ENCODE data around the gene TOMT. TPM values are rescaled to one million over a fixed set of nuclear protein-coding genes. Genes with fewer than 3 reads are reported as not detected.
A peak's percentile ranks its signal among the peaks of the same experiment; 100 is the strongest.

The TOMT gene
- total RNA-seq, 4 donors from 2014 or later, result not detected

DNA sequence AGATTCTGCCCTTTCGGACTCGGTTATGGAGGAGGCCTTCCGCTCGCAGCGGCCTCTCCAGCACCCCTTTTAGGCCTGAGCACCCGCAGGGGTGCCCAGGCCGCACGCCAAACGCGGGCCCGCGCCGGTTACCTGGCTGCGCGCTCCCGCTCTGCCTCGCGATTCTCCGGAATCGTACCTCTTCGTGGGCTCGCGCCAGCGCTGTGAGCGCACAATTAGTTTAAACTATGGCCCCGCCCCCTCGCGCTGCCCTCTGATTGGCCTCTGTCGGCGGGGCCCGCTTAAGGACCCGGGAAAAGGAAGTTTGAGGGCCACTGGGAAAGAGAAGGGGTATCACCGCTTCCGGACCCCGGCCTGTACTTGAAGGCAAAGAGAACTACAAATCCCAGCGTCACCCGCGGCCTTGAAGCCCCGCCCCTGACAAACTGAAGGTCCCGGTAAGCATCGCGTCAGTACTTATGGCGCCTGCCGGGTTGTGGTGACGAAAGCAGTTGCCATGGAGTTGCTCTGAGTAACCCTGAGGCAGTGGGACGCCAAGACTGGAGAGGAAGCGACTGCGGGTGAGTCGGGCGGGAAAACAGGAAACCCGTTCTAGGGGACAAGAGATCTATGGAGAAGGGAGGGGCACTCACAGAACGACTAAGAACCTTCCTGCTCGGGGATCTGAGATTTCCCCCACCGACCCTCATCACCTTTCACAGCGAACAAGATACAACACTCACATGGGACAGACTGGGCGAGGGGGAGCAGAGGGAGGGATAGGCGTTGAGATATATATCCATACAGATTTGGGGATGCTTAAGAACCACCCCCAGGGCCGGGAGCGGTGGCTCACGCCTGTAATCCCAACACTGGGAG lies 25.2 kb upstream of the TOMT start, which contains the start of the genes LRRC51 and NUMA1:
Gene LRRC51, plus strand, starts transcription at position 525 of the 858 bp plus-strand sequence. CDS start 8,234 bp downstream, outside the sequence.
Gene NUMA1, minus strand, starts transcription at position 217 of the 858 bp plus-strand sequence. CDS start 44,599 bp downstream, outside the sequence.
- peak; percentile 96 for ATAC-seq
- WGBS, 2 donors (ENCODE audit: low coverage in 1 of 2), result 0% methylated on average over 2 to 7 of the region's 60 CpGs

GRCh38 chr11:72081184-72081644 lies 24.5 kb upstream of the TOMT start:
- TF ChIP-seq POLR2A (IDR thresholded peaks at IDR 0.05), result no peak
- TF ChIP-seq POLR2AphosphoS5 (IDR thresholded peaks at IDR 0.05), result no peak
- TF ChIP-seq CTCF (IDR thresholded peaks at IDR 0.05), result no peak
- no peak for TF ChIP-seq EP300 (IDR thresholded peaks at IDR 0.05)
- 50 to 63% methylated on average over 6 to 21 of the region's 21 CpGs for WGBS, 2 donors (ENCODE audit: low coverage in 1 of 2)
- ATAC-seq, result no peak

More for the DNA sequence above, 25.2 kb upstream of the TOMT start, which contains the start of the genes LRRC51 and NUMA1:
- Histone ChIP-seq H3K4me3 (peak within 1 kb of the TSS; percentile 54 to 79), H3K36me3 (no peaks in the 10 kb centered on the region), H3K27ac (peak within 1 kb of the TSS; percentile 75 to 97 (median 94)), H3K27me3 (no peaks in the 10 kb centered on the region), H3K4me1 (peaks cover 0 to 37% (median 0%) of the 10 kb centered on the region in 3 donors), H3K9me3 (no peaks in the 10 kb centered on the region)
- TF ChIP-seq POLR2A (IDR thresholded peaks at IDR 0.05), result peak; percentile 61 to 65
- TF ChIP-seq CTCF (IDR thresholded peaks at IDR 0.05), result no peak
- TF ChIP-seq POLR2AphosphoS5 (IDR thresholded peaks at IDR 0.05), result peak; percentile 78
- no peak for TF ChIP-seq EP300 (IDR thresholded peaks at IDR 0.05)

DNA sequence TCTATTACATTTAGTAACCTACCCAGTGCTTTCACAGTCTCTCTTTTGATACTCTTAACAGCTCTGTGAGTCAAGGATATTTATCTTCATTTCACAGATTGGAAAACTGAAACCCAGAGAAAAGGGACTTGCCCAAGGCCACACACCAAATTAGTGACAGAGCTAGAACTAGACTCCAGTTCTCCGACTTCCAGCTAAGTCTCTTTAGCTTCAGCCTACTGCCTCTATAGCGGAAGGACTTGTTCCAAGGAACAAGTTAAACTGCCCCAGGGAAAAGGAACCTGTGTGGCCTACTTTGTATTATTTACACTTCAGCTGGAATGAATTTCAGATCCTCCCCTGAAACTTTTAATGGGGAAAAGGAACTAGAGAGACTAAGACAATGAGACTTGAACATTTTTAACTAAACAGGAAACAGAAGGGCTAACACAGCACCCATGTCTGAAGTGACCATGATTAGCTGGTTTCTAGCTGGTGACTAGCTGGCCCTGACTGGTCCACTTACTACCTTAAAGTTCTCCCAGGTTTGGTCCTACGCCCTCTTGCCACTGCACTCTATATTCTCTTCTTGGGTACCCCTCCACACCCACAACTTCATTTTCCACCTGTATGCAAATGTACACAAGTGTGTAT lies 23.8 kb upstream of the TOMT start:
- Histone ChIP-seq H3K4me3 (no peak overlapping the region), H3K9me3 (no peaks in the 10 kb centered on the region), H3K4me1 (peaks cover 0 to 37% (median 0%) of the 10 kb centered on the region in 3 donors), H3K27ac (peak overlapping the region in 1 of 4 donors; percentile 95), H3K27me3 (no peaks in the 10 kb centered on the region), H3K36me3 (no peaks in the 10 kb centered on the region)
- ATAC-seq, result no peak
- WGBS, 2 donors (ENCODE audit: low coverage in 1 of 2), result 96 to 100% methylated on average over 3 of the region's 3 CpGs
- TF ChIP-seq POLR2AphosphoS5 (IDR thresholded peaks at IDR 0.05), result no peak
- TF ChIP-seq POLR2A (IDR thresholded peaks at IDR 0.05), result no peak
- TF ChIP-seq EP300 (IDR thresholded peaks at IDR 0.05), result no peak
- TF ChIP-seq CTCF (IDR thresholded peaks at IDR 0.05), result no peak

More at GRCh38 chr11:72081184-72081644, 24.5 kb upstream of the TOMT start:
- Histone ChIP-seq H3K9me3 (no peaks in the 10 kb centered on the region), H3K4me1 (peaks cover 0 to 37% (median 0%) of the 10 kb centered on the region in 3 donors), H3K27ac (peak overlapping the region; percentile 75 to 97 (median 94)), H3K27me3 (no peaks in the 10 kb centered on the region), H3K4me3 (peak overlapping the region; percentile 54 to 79), H3K36me3 (no peaks in the 10 kb centered on the region)

GRCh38 chr11:72083414-72083813 lies 22.3 kb upstream of the TOMT start:
- Histone ChIP-seq H3K4me1 (peaks cover 0 to 31% (median 0%) of the 10 kb centered on the region in 3 donors), H3K27me3 (no peaks in the 10 kb centered on the region), H3K4me3 (no peak overlapping the region), H3K9me3 (no peaks in the 10 kb centered on the region), H3K27ac (no peak overlapping the region), H3K36me3 (peaks cover 0 to 7% of the 10 kb centered on the region in 2 donors)
- TF ChIP-seq POLR2AphosphoS5 (IDR thresholded peaks at IDR 0.05) (no peak), EP300 (IDR thresholded peaks at IDR 0.05) (no peak), CTCF (IDR thresholded peaks at IDR 0.05) (no peak), POLR2A (IDR thresholded peaks at IDR 0.05) (no peak)
- WGBS, 2 donors (ENCODE audit: low coverage in 1 of 2), result 71 to 89% methylated on average over 1 of the region's 2 CpGs
- no peak for ATAC-seq
